Endothelial cell of umbilical vein (primary cell): ENCODE measurements around the gene GUCA1A. TPM values are rescaled to one million over a fixed set of nuclear protein-coding genes. Genes with fewer than 3 reads are reported as not detected.

Source experiments
- BruUV-seq: library from RNA; stranded (reverse); fragments of 400-500 nt; replicated peaks from 2 replicates; lab custom pipeline; 2021; lab: Mats Ljungman, UMichigan
- CTCF ChIA-PET: fragments of 300-600, 350-600 bp; sonication (Branson Sonifier 250); formaldehyde crosslinking; loops from one replicate; lab custom pipeline; 2021; ENCODE audit warnings: antibody characterized with exemption, inconsistent platforms; lab: Charles Lee
- POLR2A ChIA-PET: fragments of 300-600, 350-600 bp; sonication (Branson Sonifier 250); formaldehyde crosslinking; loops from one replicate; lab custom pipeline; 2021; ENCODE audit warnings: antibody characterized with exemption, inconsistent platforms; lab: Charles Lee
- DNase-seq: peaks from one replicate; pipeline ENCODE4 v3.0.0-alpha.2; 2011; ENCODE audit warnings: low read depth, low spot score
- FAIRE-seq: peaks from 2 replicates; lab custom pipeline; 2011; peaks lifted over from hg19 to GRCh38; lab: Jason Lieb, UNC
- H2AFZ ChIP-seq: 2 replicates; pipeline ENCODE4 v1.6.0; 2012; ENCODE audit warnings: low read depth, low read length, control low read depth, inconsistent platforms
- H3K27ac ChIP-seq: 2 replicates; pipeline ENCODE4 v1.5.1; 2011; ENCODE audit warnings: low read depth, mild to moderate bottlenecking, control low read depth, low read length, moderate library complexity; ENCODE audit not compliant: insufficient read depth
- H3K27me3 ChIP-seq, 2 experiments: 2 replicates each; pipeline versions ENCODE4 v1.6.0 to v1.6.1; 2011; ENCODE audit warnings: low read length in 2 of 2, mixed read lengths in 1 of 2; ENCODE audit not compliant: control insufficient read depth in 2 of 2, insufficient read depth in 2 of 2
- H3K36me3 ChIP-seq, 2 experiments: 2 replicates in 1 of 2; 3 replicates in 1 of 2; pipeline ENCODE4 v1.5.1; 2011; ENCODE audit warnings: low read length in 2 of 2, mild to moderate bottlenecking in 1 of 2, moderate library complexity in 1 of 2; ENCODE audit not compliant: control insufficient read depth in 2 of 2, insufficient read depth in 2 of 2; ENCODE audit errors: extremely low read depth in 1 of 2
- H3K4me1 ChIP-seq: 3 replicates; pipeline ENCODE4 v1.5.1; 2011; ENCODE audit warnings: mild to moderate bottlenecking, low read length; ENCODE audit not compliant: control insufficient read depth, insufficient read depth; ENCODE audit errors: extremely low read depth
- H3K4me2 ChIP-seq: 2 replicates; pipeline ENCODE4 v1.6.1; 2011; ENCODE audit warnings: low read length, control low read depth, mixed read lengths; ENCODE audit not compliant: insufficient read depth
- H3K4me3 ChIP-seq, 3 experiments: fragments of 200-600 bp in 1 of 3; sonication (generic), shearing (Covaris generic) in 1 of 3; replicated peaks in 1 of 3; 2 replicates each; pipeline ENCODE4 v1.5.1; 2011 to 2016; ENCODE audit warnings: control low read depth in 3 of 3, low read length in 3 of 3, mild to moderate bottlenecking in 2 of 3, inconsistent platforms in 1 of 3, low read depth in 1 of 3, moderate library complexity in 1 of 3; ENCODE audit not compliant: insufficient read depth in 1 of 3
- H3K79me2 ChIP-seq: 2 replicates; pipeline ENCODE4 v1.6.0; 2012; ENCODE audit warnings: low read length, inconsistent platforms; ENCODE audit not compliant: control insufficient read depth, insufficient read depth
- H3K9ac ChIP-seq: replicated peaks from 2 replicates; pipeline ENCODE3; 2011; ENCODE audit warnings: low read length, control low read depth; ENCODE audit not compliant: insufficient read depth; ENCODE audit errors: extremely low read depth
- H3K9me1 ChIP-seq: replicated peaks from 3 replicates; pipeline ENCODE4 v1.6.0; 2011; ENCODE audit warnings: mild to moderate bottlenecking, low read length; ENCODE audit not compliant: control insufficient read depth, insufficient read depth; ENCODE audit errors: extremely low read depth
- H3K9me3 ChIP-seq: replicated peaks from 2 replicates; pipeline ENCODE4 v1.5.1; 2012; ENCODE audit warnings: low read length, inconsistent platforms; ENCODE audit not compliant: control insufficient read depth, insufficient read depth
- H4K20me1 ChIP-seq: replicated peaks from 2 replicates; pipeline ENCODE3; 2011; ENCODE audit warnings: mild to moderate bottlenecking, low read length; ENCODE audit not compliant: control insufficient read depth, insufficient read depth; ENCODE audit errors: extremely low read depth
- EZH2 ChIP-seq: IDR thresholded peaks from 2 replicates; pipeline ENCODE4 v1.6.1; 2012; ENCODE audit warnings: borderline replicate concordance, low read depth, mild to moderate bottlenecking, moderate library complexity, low read length, inconsistent platforms; ENCODE audit not compliant: severe bottlenecking
- FOS ChIP-seq: IDR thresholded peaks from 2 replicates; pipeline ENCODE4 v1.6.1; 2011; ENCODE audit warnings: mild to moderate bottlenecking, low read length, moderate library complexity, borderline replicate concordance; ENCODE audit not compliant: insufficient read depth
- GATA2 ChIP-seq: IDR thresholded peaks from 2 replicates; pipeline ENCODE4 v1.7.0; 2011; ENCODE audit warnings: low read depth, mild to moderate bottlenecking, moderate library complexity, mixed read lengths, low read length; ENCODE audit not compliant: insufficient read length, insufficient read depth
- JUN ChIP-seq: IDR thresholded peaks from 2 replicates; pipeline ENCODE4 v1.6.1; 2011; ENCODE audit warnings: borderline replicate concordance, low read depth; ENCODE audit not compliant: insufficient read length, insufficient read depth
- MYC ChIP-seq: IDR thresholded peaks from one replicate; pipeline ENCODE4 v1.6.1; 2011; ENCODE audit warnings: mild to moderate bottlenecking, low read depth, low read length
- dilution Hi-C: fragments of 300-500 bp; cut with MboI; formaldehyde crosslinking; loops from one replicate; pipeline ENCODE4 v1.15.0; 2019; ENCODE audit warnings: low sequenced_read_pairs; ENCODE audit not compliant: extremely low pct_ligation_motif_present
- intact Hi-C: fragments of 100-400 bp; cut with micrococcal nuclease; formaldehyde crosslinking; loops from one replicate; pipeline ENCODE4 v1.10.0; 2022
- polyA plus RNA-seq, 4 experiments: library from polyadenylated mRNA; depleted of rRNA in 3 of 4; stranded (reverse) in 3 of 4; unstranded in 1 of 4; fragments of >200 nt; gene quantifications; 2 replicates each; pipeline versions ENCODE4 v1.2.1 to v1.2.3, GENCODE V29; 2011 to 2012; ENCODE audit warnings: missing spikeins in 1 of 4
- total RNA-seq: library from RNA; stranded (reverse); gene quantifications from 2 replicates; pipeline ENCODE4 v1.2.3, GENCODE V29; 2021
- TF ChIP-seq, protein P1 (sequence below), 2 donors: IDR thresholded peaks; 1 replicate in 1 of 2; 2 replicates in 1 of 2; pipeline ENCODE4 v1.5.1; 2011; ENCODE audit warnings: low read length in 2 of 2, mild to moderate bottlenecking in 2 of 2, moderate library complexity in 2 of 2, control low read depth in 1 of 2, inconsistent platforms in 1 of 2, low read depth in 1 of 2; ENCODE audit not compliant: insufficient read depth in 1 of 2; ENCODE audit errors: extremely low read depth in 1 of 2

Gene GUCA1A
- total and polyA plus RNA-seq, 2 donors (not counting 3 experiments of a cell fraction or from before 2014, with no cell fraction given), result 0.04 to 0.22 TPM

GRCh38 chr6:42131531-42131930 is 41.6 kb upstream of the GUCA1A start:
- H3K4me3 ChIP-seq, result no peak overlapping the region
- peak; percentile 98 for FAIRE-seq
- H3K4me2 ChIP-seq, result no peak overlapping the region
- peak overlapping the region; percentile 14 for H3K9ac ChIP-seq
- no peaks in the 10 kb centered on the region for H3K9me1 ChIP-seq
- H4K20me1 ChIP-seq, result no peaks in the 10 kb centered on the region
- ChIA-PET CTCF (interaction anchor here (5.4 kb wide), 1 partner anchor 27 kb away, joined by 31 read pairs; no protein-coding TSS in a partner anchor), POLR2A (no interaction called here)
- H3K9me3 ChIP-seq, result no peaks in the 10 kb centered on the region
- no peaks in the 10 kb centered on the region for H3K27me3 ChIP-seq
- no peaks in the 10 kb centered on the region for H3K36me3 ChIP-seq
- H3K79me2 ChIP-seq, result no peaks in the 10 kb centered on the region
- dilution Hi-C loops (no loop called here), intact Hi-C loops (no loop called here)
- peak overlapping the region; percentile 47 for H3K27ac ChIP-seq
- peak overlapping the region; percentile 48 for H2AFZ ChIP-seq
- TF ChIP-seq JUN, result peak; percentile 10
- TF ChIP-seq GATA2, result no peak
- peak; percentile 77 for TF ChIP-seq FOS
- no TSS peak for BruUV-seq
- H3K4me1 ChIP-seq, result peaks cover 15% of the 10 kb centered on the region
- DNase-seq, result peak; percentile 82

DNA sequence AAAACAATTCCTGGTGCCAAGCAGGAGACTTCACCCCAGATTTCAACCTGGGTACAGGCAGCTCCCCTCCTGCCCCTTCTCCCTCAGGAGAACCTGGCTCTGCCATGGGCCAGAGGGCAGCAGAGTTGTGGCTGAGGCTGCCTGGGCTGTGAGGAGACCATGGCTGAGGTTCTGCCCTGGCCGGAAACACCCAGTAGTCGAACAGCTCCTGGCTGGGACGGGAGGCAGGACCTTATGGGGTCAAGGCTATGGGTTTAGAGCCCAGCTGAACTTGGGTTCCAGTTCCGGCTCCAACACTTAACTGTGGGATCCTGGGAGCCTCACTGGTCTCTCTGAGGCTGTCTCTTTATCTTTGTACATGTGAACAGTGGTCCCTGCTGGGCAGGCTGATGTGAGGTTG is 39.2 kb upstream of the GUCA1A start:
- H3K27me3 ChIP-seq, result no peaks in the 10 kb centered on the region
- no peaks in the 10 kb centered on the region for H3K36me3 ChIP-seq
- no peak overlapping the region for H2AFZ ChIP-seq
- H4K20me1 ChIP-seq, result no peaks in the 10 kb centered on the region
- FAIRE-seq, result no peak
- H3K9ac ChIP-seq, result no peak overlapping the region
- TF ChIP-seq, protein P1, sequence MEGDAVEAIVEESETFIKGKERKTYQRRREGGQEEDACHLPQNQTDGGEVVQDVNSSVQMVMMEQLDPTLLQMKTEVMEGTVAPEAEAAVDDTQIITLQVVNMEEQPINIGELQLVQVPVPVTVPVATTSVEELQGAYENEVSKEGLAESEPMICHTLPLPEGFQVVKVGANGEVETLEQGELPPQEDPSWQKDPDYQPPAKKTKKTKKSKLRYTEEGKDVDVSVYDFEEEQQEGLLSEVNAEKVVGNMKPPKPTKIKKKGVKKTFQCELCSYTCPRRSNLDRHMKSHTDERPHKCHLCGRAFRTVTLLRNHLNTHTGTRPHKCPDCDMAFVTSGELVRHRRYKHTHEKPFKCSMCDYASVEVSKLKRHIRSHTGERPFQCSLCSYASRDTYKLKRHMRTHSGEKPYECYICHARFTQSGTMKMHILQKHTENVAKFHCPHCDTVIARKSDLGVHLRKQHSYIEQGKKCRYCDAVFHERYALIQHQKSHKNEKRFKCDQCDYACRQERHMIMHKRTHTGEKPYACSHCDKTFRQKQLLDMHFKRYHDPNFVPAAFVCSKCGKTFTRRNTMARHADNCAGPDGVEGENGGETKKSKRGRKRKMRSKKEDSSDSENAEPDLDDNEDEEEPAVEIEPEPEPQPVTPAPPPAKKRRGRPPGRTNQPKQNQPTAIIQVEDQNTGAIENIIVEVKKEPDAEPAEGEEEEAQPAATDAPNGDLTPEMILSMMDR (IDR thresholded peaks at IDR 0.05; ENCODE audit: extremely low read depth in 1 of 2, insufficient read depth in 1 of 2, low read depth in 1 of 2, low read length in 2 of 2), result no peak
- TF ChIP-seq MYC (no peak), GATA2 (no peak), EZH2 (no peak)
- no TSS peak for BruUV-seq
- no peak overlapping the region for H3K27ac ChIP-seq
- H3K4me1 ChIP-seq, result peaks cover 20% of the 10 kb centered on the region
- CTCF ChIA-PET, result interaction anchor here (1.5 kb wide), 1 partner anchor 9 kb away, joined by 5 read pairs; no protein-coding TSS in a partner anchor
- intact Hi-C loops, result no loop called here
- DNase-seq, result no peak
- no peaks in the 10 kb centered on the region for H3K9me3 ChIP-seq
- no peak overlapping the region for H3K4me2 ChIP-seq
- H3K4me3 ChIP-seq, result no peak overlapping the region
- POLR2A ChIA-PET, result no interaction called here
- dilution Hi-C loops, result no loop called here
- no peaks in the 10 kb centered on the region for H3K79me2 ChIP-seq
- no peaks in the 10 kb centered on the region for H3K9me1 ChIP-seq
